Sigmoid colon (tissue), 7 donors: ENCODE data around the gene APOB. TPM values are rescaled to one million over a fixed set of nuclear protein-coding genes. Genes with fewer than 3 reads are reported as not detected.

ENCODE experiments used
- DNase-seq: peaks from one replicate; pipeline ENCODE4 v3.0.0-alpha.2; 2019
- H3K27ac ChIP-seq, 4 donors: fragments of 200-600 bp; sonication (generic); one replicate each; pipeline ENCODE4 v1.5.1; 2016 to 2019; ENCODE audit warnings: mild to moderate bottlenecking in 1 of 4
- H3K27me3 ChIP-seq, 3 donors: fragments of 200-600 bp; sonication (generic); one replicate each; pipeline ENCODE4 v1.5.1; 2019; ENCODE audit warnings: mild to moderate bottlenecking in 1 of 3
- H3K36me3 ChIP-seq, 4 donors: fragments of 200-600 bp; sonication (generic); one replicate each; pipeline ENCODE4 v1.5.1; 2016 to 2019
- H3K4me1 ChIP-seq, 4 donors: fragments of 200-600 bp; sonication (generic); one replicate each; pipeline ENCODE4 v1.5.1; 2017 to 2019
- H3K4me3 ChIP-seq, 4 donors: fragments of 200-600 bp; sonication (generic); one replicate each; pipeline ENCODE4 v1.5.1; 2017 to 2019; ENCODE audit warnings: mild to moderate bottlenecking in 2 of 4, moderate library complexity in 1 of 4
- H3K9me3 ChIP-seq, 4 donors: fragments of 200-600 bp in 3 of 4; sonication (generic) in 3 of 4; one replicate each; pipeline versions ENCODE4 v1.5.1 to v1.6.1; 2013 to 2019
- EP300 ChIP-seq, 4 donors: sonication (generic); formaldehyde crosslinking; IDR thresholded peaks; one replicate each; pipeline ENCODE4 v1.6.1; 2017; ENCODE audit warnings: antibody characterized with exemption in 4 of 4
- POLR2A ChIP-seq, 2 donors: fragments of 450-650 bp; IDR thresholded peaks; one replicate each; pipeline ENCODE4 v1.6.1; 2016; ENCODE audit warnings: antibody characterized with exemption in 2 of 2, mild to moderate bottlenecking in 2 of 2, moderate library complexity in 2 of 2
- POLR2AphosphoS5 ChIP-seq, 4 donors: sonication (generic); formaldehyde crosslinking; IDR thresholded peaks; one replicate each; pipeline ENCODE4 v1.6.1; 2017; ENCODE audit warnings: antibody characterized with exemption in 4 of 4
- WGBS, 2 donors: extraction: QIAGEN DNeasy Blood & Tissue Kit; methylation state at CpG; one replicate each; pipeline ENCODE4 v1.1.7; 2013; 5-methylcytosine and 5-hydroxymethylcytosine counted together
- intact Hi-C: fragments of 100-400 bp; cut with DNase I; formaldehyde crosslinking; loops from one replicate; pipeline ENCODE4 v1.15.1; 2023
- polyA plus RNA-seq, 3 donors: library from polyadenylated mRNA; stranded (reverse); fragments of 200-250 nt; gene quantifications; one replicate each; pipeline ENCODE4 v1.2.3, GENCODE V29; 2013
- total RNA-seq, 4 donors: library from RNA; depleted of rRNA; stranded (reverse); fragments of >200 nt; gene quantifications; one replicate each; pipeline ENCODE4 v1.1.0, GENCODE V29; 2016
- TF ChIP-seq, protein P1 (sequence below), 4 experiments: fragments of 450-650 bp in 3 of 4; fragments of 200-600 bp in 1 of 4; IDR thresholded peaks; one replicate each; pipeline ENCODE4 v1.5.1; 2016 to 2019; ENCODE audit warnings: antibody characterized with exemption in 4 of 4, mild to moderate bottlenecking in 3 of 4, moderate library complexity in 2 of 4
- donor health status: healthy with polysubstance abuse.
- donor health status: Bipolar disorder and iron deficiency.
- donor health status: healthy.

Gene APOB
- total and polyA plus RNA-seq, 7 donors: under 0.01 to 3.6 (median 0.69) TPM; not detected in 1

DNA sequence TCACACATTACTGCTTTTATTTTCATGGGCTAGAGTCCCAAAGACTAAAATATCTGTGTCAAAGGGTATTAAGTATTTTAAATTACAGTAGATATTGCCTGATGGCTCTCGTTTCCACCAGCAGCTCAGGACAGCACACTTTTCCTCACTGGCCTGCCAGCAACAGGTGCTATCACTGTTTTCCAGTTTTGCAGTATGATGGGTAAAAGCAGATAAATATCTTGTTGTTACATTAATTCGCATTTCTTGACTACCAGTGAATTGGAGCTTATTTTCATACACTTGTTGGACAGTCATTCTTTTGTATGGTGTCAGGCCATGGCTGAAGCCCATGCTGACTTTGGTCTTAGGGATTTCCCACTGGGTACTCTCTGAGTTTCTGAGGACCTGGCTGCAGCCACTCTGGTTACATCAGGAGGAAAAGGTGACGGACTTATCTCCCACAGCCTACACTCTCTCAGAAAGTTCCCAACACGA is 4.8 kb downstream of the APOB start:
- Histone ChIP-seq H3K9me3 (no peaks in the 10 kb centered on the region), H3K4me3 (no peak overlapping the region), H3K27me3 (peaks cover 0 to 3% (median 0%) of the 10 kb centered on the region in 3 donors), H3K36me3 (no peaks in the 10 kb centered on the region), H3K4me1 (peaks cover 0 to 41% (median 30%) of the 10 kb centered on the region in 4 donors), H3K27ac (peak overlapping the region; percentile 63 to 86 (median 77))
- no peak for DNase-seq
- WGBS, 2 donors: 45 to 64% methylated on average over 4 of the region's 4 CpGs
- intact Hi-C loops: loop anchor here (5.0 kb wide), 1 partner anchor 377 kb away; no protein-coding TSS in a partner anchor
- TF ChIP-seq, protein P1, sequence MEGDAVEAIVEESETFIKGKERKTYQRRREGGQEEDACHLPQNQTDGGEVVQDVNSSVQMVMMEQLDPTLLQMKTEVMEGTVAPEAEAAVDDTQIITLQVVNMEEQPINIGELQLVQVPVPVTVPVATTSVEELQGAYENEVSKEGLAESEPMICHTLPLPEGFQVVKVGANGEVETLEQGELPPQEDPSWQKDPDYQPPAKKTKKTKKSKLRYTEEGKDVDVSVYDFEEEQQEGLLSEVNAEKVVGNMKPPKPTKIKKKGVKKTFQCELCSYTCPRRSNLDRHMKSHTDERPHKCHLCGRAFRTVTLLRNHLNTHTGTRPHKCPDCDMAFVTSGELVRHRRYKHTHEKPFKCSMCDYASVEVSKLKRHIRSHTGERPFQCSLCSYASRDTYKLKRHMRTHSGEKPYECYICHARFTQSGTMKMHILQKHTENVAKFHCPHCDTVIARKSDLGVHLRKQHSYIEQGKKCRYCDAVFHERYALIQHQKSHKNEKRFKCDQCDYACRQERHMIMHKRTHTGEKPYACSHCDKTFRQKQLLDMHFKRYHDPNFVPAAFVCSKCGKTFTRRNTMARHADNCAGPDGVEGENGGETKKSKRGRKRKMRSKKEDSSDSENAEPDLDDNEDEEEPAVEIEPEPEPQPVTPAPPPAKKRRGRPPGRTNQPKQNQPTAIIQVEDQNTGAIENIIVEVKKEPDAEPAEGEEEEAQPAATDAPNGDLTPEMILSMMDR (IDR thresholded peaks at IDR 0.05): no peak
- TF ChIP-seq EP300 (IDR thresholded peaks at IDR 0.05) (no peak), POLR2A (IDR thresholded peaks at IDR 0.05) (no peak), POLR2AphosphoS5 (IDR thresholded peaks at IDR 0.05) (no peak)

DNA sequence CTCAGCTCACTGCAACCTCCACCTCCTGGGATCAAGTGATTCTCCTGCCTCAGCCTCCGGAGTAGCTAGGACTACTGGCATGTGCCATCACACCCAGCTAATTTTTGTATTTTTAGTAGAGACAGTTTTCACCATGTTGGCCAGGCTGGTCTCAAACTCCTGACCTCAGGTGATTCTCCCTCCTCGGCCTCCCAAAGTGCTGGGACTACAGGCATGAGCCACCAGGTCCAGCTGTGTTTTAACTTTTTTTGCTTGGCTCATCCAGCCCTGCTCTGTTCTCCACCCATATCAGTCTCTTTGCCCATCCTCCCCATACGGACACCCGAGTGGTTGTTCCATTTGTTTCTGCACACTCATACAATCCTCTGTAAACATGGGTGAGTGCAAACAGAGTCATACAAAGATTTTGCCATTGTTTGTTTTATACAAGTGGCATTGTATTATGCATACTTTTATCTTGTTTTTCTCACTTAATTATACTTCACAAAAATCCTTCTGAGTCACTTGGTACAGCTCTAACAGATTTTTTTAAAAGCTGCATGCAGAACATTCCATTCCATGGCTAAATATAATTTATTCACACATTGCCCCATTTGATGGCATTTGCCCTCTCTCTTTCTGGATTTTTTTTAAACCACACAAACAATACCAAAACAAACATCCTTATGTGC is 5.3 kb downstream of the APOB start:
- Histone ChIP-seq H3K36me3 (no peaks in the 10 kb centered on the region), H3K9me3 (no peaks in the 10 kb centered on the region), H3K4me1 (peaks cover 0 to 35% (median 30%) of the 10 kb centered on the region in 4 donors), H3K27me3 (peaks cover 0 to 3% (median 0%) of the 10 kb centered on the region in 3 donors), H3K4me3 (no peak overlapping the region), H3K27ac (peak overlapping the region; percentile 63 to 86 (median 77))
- 50 to 75% methylated on average over 4 of the region's 4 CpGs for WGBS, 2 donors
- DNase-seq: no peak
- intact Hi-C loops: loop anchor here (5.0 kb wide), 1 partner anchor 376 kb away; no protein-coding TSS in a partner anchor
- TF ChIP-seq POLR2A (IDR thresholded peaks at IDR 0.05) (no peak), POLR2AphosphoS5 (IDR thresholded peaks at IDR 0.05) (peak in 3 of 4 donors; percentile 66 to 71 (median 69)), EP300 (IDR thresholded peaks at IDR 0.05) (peak; percentile 54 to 95 (median 80))
- TF ChIP-seq, protein P1 (IDR thresholded peaks at IDR 0.05): no peak

DNA sequence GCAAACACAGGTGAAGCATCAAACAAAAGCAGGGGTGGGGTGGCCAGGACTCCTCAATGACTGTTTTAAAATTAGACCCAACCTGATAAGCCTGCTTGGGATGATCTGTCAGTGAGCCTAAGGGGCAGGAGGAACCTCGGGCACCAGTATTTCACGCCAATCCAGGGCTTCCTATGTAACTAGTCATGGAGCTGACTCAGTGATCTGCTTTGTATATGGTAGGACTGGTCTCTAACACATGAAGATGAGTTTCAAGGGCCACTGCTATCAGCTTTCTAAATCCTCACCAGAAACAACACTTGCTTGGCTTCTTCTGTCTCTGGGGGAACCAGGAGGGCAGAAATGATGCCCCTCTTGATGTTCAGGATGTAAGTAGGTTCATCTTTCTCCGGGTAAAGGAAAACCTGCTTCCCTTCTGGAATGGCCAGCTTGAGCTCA is 6.2 kb downstream of the APOB start:
- Histone ChIP-seq H3K36me3 (no peaks in the 10 kb centered on the region), H3K4me3 (no peak overlapping the region), H3K27me3 (no peaks in the 10 kb centered on the region), H3K9me3 (no peaks in the 10 kb centered on the region), H3K4me1 (peaks cover 0 to 27% (median 22%) of the 10 kb centered on the region in 4 donors), H3K27ac (peak overlapping the region; percentile 63 to 86 (median 77))
- TF ChIP-seq, protein P1 (IDR thresholded peaks at IDR 0.05): no peak
- TF ChIP-seq POLR2A (IDR thresholded peaks at IDR 0.05) (no peak), EP300 (IDR thresholded peaks at IDR 0.05) (no peak), POLR2AphosphoS5 (IDR thresholded peaks at IDR 0.05) (no peak)
- intact Hi-C loops: loop anchor here (5.0 kb wide), 1 partner anchor 375 kb away; no protein-coding TSS in a partner anchor
- no peak for DNase-seq
- WGBS, 2 donors: 82 to 89% methylated on average over 3 of the region's 3 CpGs

DNA sequence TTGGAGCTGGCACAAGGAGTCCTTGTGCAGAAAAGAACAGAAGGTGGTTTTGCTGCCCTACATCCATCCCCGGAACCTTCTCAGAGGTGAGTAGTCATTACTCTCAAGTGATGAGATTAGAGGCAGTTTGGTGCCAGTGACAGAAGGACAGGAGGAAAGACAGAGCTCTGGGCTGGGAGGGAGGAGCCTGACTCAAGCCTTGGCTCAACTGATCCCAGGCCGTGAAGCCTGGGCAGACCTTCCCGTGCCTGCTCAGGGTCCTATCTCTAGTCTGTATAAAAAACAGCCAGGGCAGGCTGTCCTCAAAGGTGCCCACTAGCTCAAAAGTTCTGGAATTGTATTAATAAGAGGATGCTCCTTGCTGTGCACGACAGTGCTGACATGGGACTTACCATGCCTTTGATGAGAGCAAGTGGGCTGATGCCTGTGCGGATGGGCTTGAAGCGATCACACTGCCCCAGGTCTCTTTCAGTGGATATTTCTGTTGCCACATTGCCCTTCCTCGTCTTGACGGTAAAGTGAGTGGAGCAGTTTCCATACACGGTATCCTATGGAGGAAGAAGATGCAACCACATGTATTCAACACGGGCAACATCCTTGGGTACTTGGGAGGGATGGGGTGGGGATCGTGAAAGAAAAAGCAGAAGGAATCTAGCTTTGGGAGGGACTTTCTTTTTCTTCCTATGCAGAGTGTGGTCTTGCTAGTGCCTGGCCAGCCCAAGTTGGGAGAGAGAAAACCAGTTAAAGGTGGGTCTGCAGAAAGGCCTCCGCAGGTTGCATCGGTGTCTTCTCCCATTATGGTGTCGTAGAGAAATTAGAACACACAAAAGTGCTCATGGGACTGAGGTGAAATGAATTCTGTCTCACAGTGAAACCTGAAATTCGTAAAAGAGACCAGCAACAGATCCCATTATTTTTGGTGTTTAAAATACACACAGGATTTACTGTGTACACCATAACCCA is 6.9 kb downstream of the APOB start:
- 90 to 91% methylated on average over 15 of the region's 15 CpGs for WGBS, 2 donors
- no peak for DNase-seq
- Histone ChIP-seq H3K27ac (peak overlapping the region in 1 of 4 donors; percentile 86), H3K4me3 (no peak overlapping the region), H3K36me3 (no peaks in the 10 kb centered on the region), H3K9me3 (no peaks in the 10 kb centered on the region), H3K4me1 (peaks cover 0 to 27% (median 22%) of the 10 kb centered on the region in 4 donors), H3K27me3 (no peaks in the 10 kb centered on the region)
- intact Hi-C loops: loop anchor here (5.0 kb wide), 1 partner anchor 375 kb away; no protein-coding TSS in a partner anchor
- no peak for TF ChIP-seq POLR2A (IDR thresholded peaks at IDR 0.05)
- no peak for TF ChIP-seq POLR2AphosphoS5 (IDR thresholded peaks at IDR 0.05)
- TF ChIP-seq, protein P1 (IDR thresholded peaks at IDR 0.05): no peak
- no peak for TF ChIP-seq EP300 (IDR thresholded peaks at IDR 0.05)
